Measurements from ENCODE around the gene SLTM. TPM values are rescaled to one million over a fixed set of nuclear protein-coding genes. Genes with fewer than 3 reads are reported as not detected.

Gene SLTM
- polyA plus RNA-seq, 3 donors, result 26.5 to 105 (median 34.3) TPM

DNA sequence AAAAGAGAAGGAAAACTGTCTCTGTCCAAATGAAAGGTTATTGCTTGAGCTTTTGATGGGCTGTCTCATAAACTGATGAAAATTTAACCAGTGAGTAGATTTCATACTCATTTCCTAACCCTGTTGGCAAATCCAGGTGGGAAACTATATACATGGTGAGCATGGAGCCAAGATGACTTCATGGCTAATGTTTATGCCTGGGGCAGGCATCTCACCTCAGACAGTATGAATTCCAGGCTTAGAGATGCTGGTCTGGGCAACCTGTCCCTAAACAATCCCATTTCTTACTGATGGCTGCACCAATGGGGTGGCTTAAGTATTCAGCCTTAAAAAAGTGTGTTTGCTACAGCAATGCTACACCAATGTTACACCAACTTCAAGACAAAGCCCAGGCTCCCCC, 58.1 kb downstream of the SLTM start:
- Histone ChIP-seq H2AFZ (ENCODE audit: insufficient read depth, low read depth, low read length, poor library complexity, severe bottlenecking) (no peak overlapping the region), H3K4me3 (replicated peaks in 1 of 3; ENCODE audit: low read depth in 2 of 3, low read length in 3 of 3) (no peak overlapping the region), H3K27me3 (ENCODE audit: control insufficient read depth in 2 of 2, insufficient read depth in 2 of 2, low read length in 2 of 2) (no peaks in the 10 kb centered on the region), H3K9ac (ENCODE audit: insufficient read depth, low read length, poor library complexity, severe bottlenecking) (no peak overlapping the region), H3K4me2 (replicated peaks; ENCODE audit: extremely low read depth, low read length, poor library complexity, severe bottlenecking) (no peak overlapping the region), H3K79me2 (ENCODE audit: insufficient read depth, low read length) (no peaks in the 10 kb centered on the region), H3K4me1 (ENCODE audit: control insufficient read depth in 1 of 2, insufficient read depth in 2 of 2, low read length in 2 of 2) (peaks cover 15 to 18% of the 10 kb centered on the region in 2 donors), H3K36me3 (replicated peaks in 1 of 2; ENCODE audit: control insufficient read depth in 1 of 2, insufficient read depth in 2 of 2, low read length in 2 of 2) (peaks cover 31 to 35% of the 10 kb centered on the region in 2 donors), H3K9me3 (replicated peaks in 1 of 2; ENCODE audit: control insufficient read depth in 1 of 2, insufficient read depth in 1 of 2, low read length in 2 of 2) (no peaks in the 10 kb centered on the region), H3K27ac (ENCODE audit: low read depth in 1 of 2, low read length in 2 of 2) (no peak overlapping the region), H4K20me1 (ENCODE audit: insufficient read depth, low read length) (peaks cover 23% of the 10 kb centered on the region)
- intact Hi-C loops (cut with micrococcal nuclease), result no loop called here
- Mint-ChIP-seq H3K27me3 (ENCODE audit: low read depth in 3 of 3) (peaks cover 0 to 2% (median 0%) of the 10 kb centered on the region in 3 donors), H3K27ac (peak overlapping the region in 1 of 7 donors; percentile 34), H3K36me3 (peaks cover 38 to 39% of the 10 kb centered on the region in 2 donors), H3K9me3 (no peaks in the 10 kb centered on the region), H3K4me3 (no peak overlapping the region), H3K4me1 (peaks cover 25% of the 10 kb centered on the region)
- no peak for TF ChIP-seq CTCF (IDR thresholded peaks at IDR 0.05)
- DNase-seq, result no peak

GRCh38 chr15:58873267-58873666, 60.2 kb downstream of the SLTM start:
- peaks cover 0 to 2% (median 0%) of the 10 kb centered on the region in 3 donors for H3K27me3 Mint-ChIP-seq (ENCODE audit: low read depth in 3 of 3)
- Histone ChIP-seq H2AFZ (ENCODE audit: insufficient read depth, low read depth, low read length, poor library complexity, severe bottlenecking) (no peak overlapping the region), H3K27ac (ENCODE audit: low read depth in 1 of 2, low read length in 2 of 2) (peak overlapping the region in 1 of 2 donors; percentile 1), H4K20me1 (ENCODE audit: insufficient read depth, low read length) (peaks cover 2% of the 10 kb centered on the region), H3K79me2 (ENCODE audit: insufficient read depth, low read length) (no peaks in the 10 kb centered on the region), H3K4me2 (replicated peaks; ENCODE audit: extremely low read depth, low read length, poor library complexity, severe bottlenecking) (no peak overlapping the region), H3K4me1 (ENCODE audit: control insufficient read depth in 1 of 2, insufficient read depth in 2 of 2, low read length in 2 of 2) (peaks cover 21 to 22% of the 10 kb centered on the region in 2 donors), H3K4me3 (replicated peaks in 1 of 3; ENCODE audit: low read depth in 2 of 3, low read length in 3 of 3) (no peak overlapping the region), H3K27me3 (ENCODE audit: control insufficient read depth in 2 of 2, insufficient read depth in 2 of 2, low read length in 2 of 2) (no peaks in the 10 kb centered on the region), H3K9ac (ENCODE audit: insufficient read depth, low read length, poor library complexity, severe bottlenecking) (no peak overlapping the region), H3K9me3 (replicated peaks in 1 of 2; ENCODE audit: control insufficient read depth in 1 of 2, insufficient read depth in 1 of 2, low read length in 2 of 2) (no peaks in the 10 kb centered on the region), H3K36me3 (replicated peaks in 1 of 2; ENCODE audit: control insufficient read depth in 1 of 2, insufficient read depth in 2 of 2, low read length in 2 of 2) (peaks cover 11 to 14% of the 10 kb centered on the region in 2 donors)
- peaks cover 29% of the 10 kb centered on the region for H3K4me1 Mint-ChIP-seq
- peak; percentile 35 to 56 (median 48) for DNase-seq
- H3K9me3 Mint-ChIP-seq, result no peaks in the 10 kb centered on the region
- H3K27ac Mint-ChIP-seq, result peak overlapping the region in 5 of 7 donors; percentile 41 to 74 (median 66)
- TF ChIP-seq CTCF (IDR thresholded peaks at IDR 0.05), result no peak
- H3K36me3 Mint-ChIP-seq, result peaks cover 18 to 19% of the 10 kb centered on the region in 2 donors
- H3K4me3 Mint-ChIP-seq, result no peak overlapping the region
- intact Hi-C loops (cut with micrococcal nuclease), result no loop called here
- WGBS (ENCODE audit: insufficient coverage), result 30% methylated on average over 1 of the region's 1 CpG

Measured in CD14-positive monocyte (primary cell).